ENCODE measurements around the gene CMSS1. TPM values are rescaled to one million over a fixed set of nuclear protein-coding genes. Genes with fewer than 3 reads are reported as not detected.

CMSS1 gene
- total RNA-seq, 1 experiment from 2014 or later: 86.3 TPM

GRCh38 chr3:100225193-100225592 is 407.5 kb downstream of the CMSS1 start:
- CTCF ChIA-PET: no interaction called here
- no peak for ATAC-seq

GRCh38 chr3:100225883-100226282 is 408.2 kb downstream of the CMSS1 start:
- BruUV-seq (replicated peaks): no TSS peak
- H3K36me3 ChIP-seq (ENCODE audit: control insufficient read depth, insufficient read depth, low read length): no peaks in the 10 kb centered on the region
- H3K27ac ChIP-seq (ENCODE audit: low read length): no peak overlapping the region
- ChIA-PET CTCF (interaction anchor here (0.6 kb wide), 1 partner anchor 121 kb away, joined by 4 read pairs; no protein-coding TSS in a partner anchor), POLR2A (no interaction called here)
- no peak for DNase-seq (ENCODE audit: low read depth, low spot score)
- intact Hi-C loops (cut with micrococcal nuclease; ENCODE audit: unreplicated experiment) (no loop called here), in situ Hi-C loops (cut with HindIII; ENCODE audit: low pct_unique_long_range_greater_than_20kb, low sequenced_read_pairs) (no loop called here)
- no peaks in the 10 kb centered on the region for H3K27me3 ChIP-seq (ENCODE audit: control insufficient read depth, insufficient read depth, low read length)
- no peak overlapping the region for H3K4me3 ChIP-seq (ENCODE audit: low read depth in 2 of 2, low read length in 2 of 2)
- H3K4me1 ChIP-seq (ENCODE audit: control insufficient read depth, insufficient read depth, low read length): no peaks in the 10 kb centered on the region
- H3K9me3 ChIP-seq (ENCODE audit: control insufficient read depth, insufficient read depth, low read depth, low read length): peaks cover 2% of the 10 kb centered on the region; the same call in 1 of the 2 replicates
- no peak for TF ChIP-seq SIN3A (IDR thresholded peaks at IDR 0.05; ENCODE audit: borderline replicate concordance, insufficient read depth, low read depth, low read length)
- no peak for TF ChIP-seq CTCF (IDR thresholded peaks at IDR 0.05)
- no peak for TF ChIP-seq TCF7L2 (IDR thresholded peaks at IDR 0.05; ENCODE audit: low read depth, low read length)
- TF ChIP-seq POLR2AphosphoS5 (IDR thresholded peaks at IDR 0.05; ENCODE audit: low read depth, low read length): no peak
- TF ChIP-seq, protein P1, sequence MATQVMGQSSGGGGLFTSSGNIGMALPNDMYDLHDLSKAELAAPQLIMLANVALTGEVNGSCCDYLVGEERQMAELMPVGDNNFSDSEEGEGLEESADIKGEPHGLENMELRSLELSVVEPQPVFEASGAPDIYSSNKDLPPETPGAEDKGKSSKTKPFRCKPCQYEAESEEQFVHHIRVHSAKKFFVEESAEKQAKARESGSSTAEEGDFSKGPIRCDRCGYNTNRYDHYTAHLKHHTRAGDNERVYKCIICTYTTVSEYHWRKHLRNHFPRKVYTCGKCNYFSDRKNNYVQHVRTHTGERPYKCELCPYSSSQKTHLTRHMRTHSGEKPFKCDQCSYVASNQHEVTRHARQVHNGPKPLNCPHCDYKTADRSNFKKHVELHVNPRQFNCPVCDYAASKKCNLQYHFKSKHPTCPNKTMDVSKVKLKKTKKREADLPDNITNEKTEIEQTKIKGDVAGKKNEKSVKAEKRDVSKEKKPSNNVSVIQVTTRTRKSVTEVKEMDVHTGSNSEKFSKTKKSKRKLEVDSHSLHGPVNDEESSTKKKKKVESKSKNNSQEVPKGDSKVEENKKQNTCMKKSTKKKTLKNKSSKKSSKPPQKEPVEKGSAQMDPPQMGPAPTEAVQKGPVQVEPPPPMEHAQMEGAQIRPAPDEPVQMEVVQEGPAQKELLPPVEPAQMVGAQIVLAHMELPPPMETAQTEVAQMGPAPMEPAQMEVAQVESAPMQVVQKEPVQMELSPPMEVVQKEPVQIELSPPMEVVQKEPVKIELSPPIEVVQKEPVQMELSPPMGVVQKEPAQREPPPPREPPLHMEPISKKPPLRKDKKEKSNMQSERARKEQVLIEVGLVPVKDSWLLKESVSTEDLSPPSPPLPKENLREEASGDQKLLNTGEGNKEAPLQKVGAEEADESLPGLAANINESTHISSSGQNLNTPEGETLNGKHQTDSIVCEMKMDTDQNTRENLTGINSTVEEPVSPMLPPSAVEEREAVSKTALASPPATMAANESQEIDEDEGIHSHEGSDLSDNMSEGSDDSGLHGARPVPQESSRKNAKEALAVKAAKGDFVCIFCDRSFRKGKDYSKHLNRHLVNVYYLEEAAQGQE (IDR thresholded peaks at IDR 0.05; ENCODE audit: insufficient read depth in 1 of 2, low read depth in 2 of 2, low read length in 1 of 2): no peak
- ATAC-seq: no peak

More at GRCh38 chr3:100225193-100225592, 407.5 kb downstream of the CMSS1 start:
- H3K9me3 ChIP-seq (ENCODE audit: control insufficient read depth, insufficient read depth, low read depth, low read length): peaks cover 5% of the 10 kb centered on the region; the same call in 1 of the 2 replicates
- no peak for DNase-seq (ENCODE audit: low read depth, low spot score)
- no peak for TF ChIP-seq CTCF (IDR thresholded peaks at IDR 0.05)
- TF ChIP-seq, protein P1 (IDR thresholded peaks at IDR 0.05; ENCODE audit: insufficient read depth in 1 of 2, low read depth in 2 of 2, low read length in 1 of 2): no peak
- TF ChIP-seq POLR2AphosphoS5 (IDR thresholded peaks at IDR 0.05; ENCODE audit: low read depth, low read length): no peak
- TF ChIP-seq SIN3A (IDR thresholded peaks at IDR 0.05; ENCODE audit: borderline replicate concordance, insufficient read depth, low read depth, low read length): no peak
- no peak for TF ChIP-seq TCF7L2 (IDR thresholded peaks at IDR 0.05; ENCODE audit: low read depth, low read length)
- no peak overlapping the region for H3K27ac ChIP-seq (ENCODE audit: low read length)
- no TSS peak for BruUV-seq (replicated peaks)
- H3K36me3 ChIP-seq (ENCODE audit: control insufficient read depth, insufficient read depth, low read length): no peaks in the 10 kb centered on the region
- H3K4me3 ChIP-seq (ENCODE audit: low read depth in 2 of 2, low read length in 2 of 2): no peak overlapping the region
- intact Hi-C loops (cut with micrococcal nuclease; ENCODE audit: unreplicated experiment): no loop called here
- POLR2A ChIA-PET: no interaction called here
- no peaks in the 10 kb centered on the region for H3K4me1 ChIP-seq (ENCODE audit: control insufficient read depth, insufficient read depth, low read length)
- in situ Hi-C loops (cut with HindIII; ENCODE audit: low pct_unique_long_range_greater_than_20kb, low sequenced_read_pairs): no loop called here
- no peaks in the 10 kb centered on the region for H3K27me3 ChIP-seq (ENCODE audit: control insufficient read depth, insufficient read depth, low read length)
